Neuron (in vitro differentiated cells): ENCODE results near the gene ARL6.
"Not testable (repeated sequence)": the region's sequence is repeated elsewhere in the genome, so short reads cannot be mapped to it uniquely, and the experiment has no call there.

Experiments used
- H2AFZ ChIP-seq: one replicate; pipeline ENCODE4 v1.6.1; 2013; ENCODE audit warnings: low read depth, mild to moderate bottlenecking, inconsistent platforms, low read length, moderate library complexity
- H3K27me3 ChIP-seq: one replicate; pipeline ENCODE4 v1.6.1; 2013; ENCODE audit warnings: low read length; ENCODE audit not compliant: insufficient read depth
- H3K36me3 ChIP-seq: one replicate; pipeline ENCODE4 v1.6.1; 2013; ENCODE audit warnings: low read length; ENCODE audit not compliant: insufficient read depth
- H3K4me1 ChIP-seq: one replicate; pipeline ENCODE4 v1.6.1; 2013; ENCODE audit warnings: low read length; ENCODE audit not compliant: insufficient read depth
- H3K4me3 ChIP-seq: 2 replicates; pipeline ENCODE4 v1.5.1; 2013; ENCODE audit warnings: mild to moderate bottlenecking, low read length, moderate library complexity
- H3K9me3 ChIP-seq: one replicate; pipeline ENCODE4 v1.6.1; 2013; ENCODE audit warnings: low read length

ARL6 gene

GRCh38 chr3:97825101-97825500 is 60.5 kb downstream of the ARL6 start:
- H2AFZ ChIP-seq: no peak overlapping the region

DNA sequence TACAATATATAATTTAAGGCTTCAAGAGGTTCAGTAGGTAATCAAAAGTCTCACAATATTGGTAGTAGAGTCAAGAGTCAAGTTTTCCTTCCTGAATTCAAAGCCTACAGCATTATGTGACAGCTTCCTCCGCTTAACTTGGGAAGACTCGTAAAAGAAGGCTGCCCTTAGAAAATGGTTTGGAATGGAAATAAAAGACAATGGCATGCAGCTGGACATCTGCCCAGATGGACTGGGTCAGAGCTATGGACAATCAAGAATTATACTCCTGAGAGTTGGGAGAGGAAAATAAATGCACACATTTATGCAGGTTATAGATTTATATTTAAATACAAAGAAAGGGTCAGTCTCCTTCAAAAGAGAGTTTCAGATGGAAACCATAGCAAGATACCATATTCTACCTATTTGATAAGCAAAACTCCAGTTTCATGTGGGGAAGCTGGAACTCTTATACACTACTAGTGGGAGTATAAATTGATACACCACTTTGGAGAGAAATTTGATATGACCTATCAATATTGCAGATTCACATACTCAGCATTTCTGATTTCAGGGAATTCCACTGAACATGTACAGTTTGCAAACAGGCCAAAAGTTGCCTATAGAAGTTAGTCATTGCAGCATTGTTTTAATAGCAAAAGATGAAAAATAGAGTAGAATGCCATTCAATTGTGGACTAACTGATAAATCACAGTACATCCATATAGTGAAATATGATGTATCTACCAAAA is 63.3 kb downstream of the ARL6 start:
- no peaks in the 10 kb centered on the region for H3K9me3 ChIP-seq
- H3K4me1 ChIP-seq: peaks cover 8% of the 10 kb centered on the region
- H3K27me3 ChIP-seq: no peaks in the 10 kb centered on the region
- no peak overlapping the region for H3K4me3 ChIP-seq
- no peak overlapping the region for H2AFZ ChIP-seq
- H3K36me3 ChIP-seq: no peaks in the 10 kb centered on the region

More at GRCh38 chr3:97825101-97825500, 60.5 kb downstream of the ARL6 start:
- Histone ChIP-seq H3K9me3 (no peaks in the 10 kb centered on the region), H3K4me1 (peaks cover 15% of the 10 kb centered on the region), H3K4me3 (no peak overlapping the region), H3K27me3 (no peaks in the 10 kb centered on the region), H3K36me3 (no peaks in the 10 kb centered on the region)

DNA sequence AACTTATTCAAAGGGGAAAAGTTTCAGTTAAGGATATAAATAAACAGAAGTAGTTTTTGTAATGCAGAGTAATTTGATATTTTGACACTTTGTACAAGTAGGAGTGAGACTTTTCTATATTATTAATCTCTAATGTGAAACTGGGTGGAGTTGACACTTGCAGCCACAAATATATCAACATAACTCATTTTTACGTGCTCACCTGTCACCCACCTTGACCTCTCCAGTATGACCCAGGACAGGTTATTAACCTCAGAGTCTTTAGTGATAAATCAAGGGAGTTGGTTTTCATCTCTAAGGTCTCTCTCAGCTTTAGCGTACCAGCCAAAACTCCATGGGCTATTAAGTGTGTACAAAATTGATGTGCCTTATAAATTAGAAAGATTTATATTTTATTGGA is 64.6 kb downstream of the ARL6 start:
- peaks cover under 1% of the 10 kb centered on the region for H3K4me1 ChIP-seq
- no peak overlapping the region for H2AFZ ChIP-seq
- H3K27me3 ChIP-seq: no peaks in the 10 kb centered on the region
- H3K9me3 ChIP-seq: no peaks in the 10 kb centered on the region
- H3K36me3 ChIP-seq: no peaks in the 10 kb centered on the region
- no peak overlapping the region for H3K4me3 ChIP-seq

DNA sequence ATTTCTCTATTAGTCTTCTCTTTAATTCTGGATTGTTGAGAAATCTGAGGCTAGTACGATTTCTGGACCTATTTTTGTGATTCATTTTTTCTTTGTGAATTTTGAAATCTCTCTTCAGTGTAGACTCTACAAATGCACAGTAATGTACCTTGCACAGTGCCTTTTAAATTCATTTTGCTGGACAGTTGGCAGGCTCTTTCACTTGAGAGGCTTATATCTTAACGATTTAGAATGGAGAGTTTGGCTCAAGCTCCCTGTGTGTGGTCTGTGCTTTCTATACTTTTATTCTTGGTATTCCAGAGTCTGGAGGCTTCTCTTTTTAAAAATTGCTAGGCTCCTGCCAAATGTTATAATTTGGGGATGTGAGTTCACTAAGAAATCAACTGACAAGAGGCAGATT is 66.1 kb downstream of the ARL6 start:
- Histone ChIP-seq H3K27me3 (no peaks in the 10 kb centered on the region), H3K4me1 (no peaks in the 10 kb centered on the region), H3K36me3 (no peaks in the 10 kb centered on the region), H2AFZ (no peak overlapping the region), H3K4me3 (no peak overlapping the region), H3K9me3 (no peaks in the 10 kb centered on the region)

DNA sequence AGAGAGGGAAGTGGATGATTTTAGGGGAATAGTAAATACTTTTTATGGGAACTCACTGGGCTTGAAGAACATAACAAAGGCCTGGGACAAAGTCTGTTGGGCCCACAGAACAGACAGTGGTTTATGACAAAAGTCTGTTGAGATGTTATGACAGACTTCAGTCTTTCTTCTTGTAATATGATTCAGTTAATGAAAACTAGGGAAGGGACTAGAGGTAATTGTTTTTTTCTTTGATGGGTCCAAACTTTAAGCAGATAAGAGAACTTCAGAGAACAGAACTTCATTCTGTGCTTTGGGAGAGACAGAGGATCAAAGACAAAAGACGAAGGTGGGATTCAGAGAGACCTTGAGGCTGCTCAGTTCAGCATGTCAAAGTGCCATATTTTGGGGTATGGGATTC is 66.6 kb downstream of the ARL6 start:
- no peak overlapping the region for H2AFZ ChIP-seq
- H3K4me3 ChIP-seq: no peak overlapping the region
- no peaks in the 10 kb centered on the region for H3K4me1 ChIP-seq
- H3K27me3 ChIP-seq: no peaks in the 10 kb centered on the region
- no peaks in the 10 kb centered on the region for H3K9me3 ChIP-seq
- no peaks in the 10 kb centered on the region for H3K36me3 ChIP-seq

DNA sequence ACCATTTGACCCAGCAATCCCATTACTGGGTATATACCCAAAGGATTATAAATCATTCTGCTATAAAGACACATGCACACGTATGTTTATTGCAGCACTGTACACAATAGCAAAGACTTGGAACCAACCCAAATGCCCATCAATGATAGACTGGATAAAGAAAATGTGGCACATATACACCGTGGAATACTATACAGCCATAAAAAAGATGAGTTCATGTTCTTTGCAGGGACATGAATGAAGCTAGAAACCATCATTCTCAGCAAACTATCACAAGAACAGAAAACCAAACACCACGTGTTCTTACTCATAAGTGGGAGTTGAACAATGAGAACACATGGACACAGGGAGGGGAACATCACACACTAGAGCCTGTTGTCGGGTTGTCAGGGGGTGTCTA is 68.6 kb downstream of the ARL6 start:
- not testable (repeated sequence) for H3K36me3 ChIP-seq, H3K4me3 ChIP-seq, H3K4me1 ChIP-seq, H2AFZ ChIP-seq, H3K27me3 ChIP-seq, H3K9me3 ChIP-seq

GRCh38 chr3:97835761-97836160 is 71.2 kb downstream of the ARL6 start:
- Histone ChIP-seq H3K36me3 (no peaks in the 10 kb centered on the region), H3K4me3 (no peak overlapping the region), H2AFZ (no peak overlapping the region), H3K9me3 (no peaks in the 10 kb centered on the region), H3K4me1 (no peaks in the 10 kb centered on the region), H3K27me3 (no peaks in the 10 kb centered on the region)

GRCh38 chr3:97838393-97838792 is 73.8 kb downstream of the ARL6 start:
- Histone ChIP-seq H3K9me3 (no peaks in the 10 kb centered on the region), H3K36me3 (no peaks in the 10 kb centered on the region), H3K27me3 (no peaks in the 10 kb centered on the region), H3K4me1 (no peaks in the 10 kb centered on the region), H2AFZ (no peak overlapping the region), H3K4me3 (no peak overlapping the region)

- no peaks in the 10 kb centered on the region for H3K9me3 ChIP-seq
- H3K27me3 ChIP-seq: no peaks in the 10 kb centered on the region
- no peak overlapping the region for H2AFZ ChIP-seq
- no peaks in the 10 kb centered on the region for H3K4me1 ChIP-seq
- no peaks in the 10 kb centered on the region for H3K36me3 ChIP-seq
- no peak overlapping the region for H3K4me3 ChIP-seq
These were observed 75.4 kb downstream of the ARL6 start for GRCh38 chr3:97839944-97840343.

DNA sequence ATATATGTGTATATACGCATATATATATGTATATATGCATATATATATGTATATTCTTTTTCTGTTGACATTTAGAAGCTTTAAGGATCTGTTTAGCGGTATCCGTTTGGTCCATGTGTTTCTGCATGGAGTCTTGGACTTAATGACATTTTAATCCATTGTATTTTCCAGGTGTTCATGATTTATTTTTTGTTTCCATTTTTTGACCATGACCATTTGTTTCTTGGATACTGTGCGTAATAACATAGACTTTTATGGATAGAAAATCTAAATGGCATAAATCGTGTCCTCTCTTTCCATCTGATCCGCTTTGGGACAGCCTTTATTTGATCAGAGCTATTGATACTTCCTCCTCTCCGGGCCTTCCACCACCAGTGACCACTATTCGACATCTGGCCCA is 76.7 kb downstream of the ARL6 start:
- H3K36me3 ChIP-seq: no peaks in the 10 kb centered on the region
- H3K4me1 ChIP-seq: no peaks in the 10 kb centered on the region
- H3K9me3 ChIP-seq: no peaks in the 10 kb centered on the region
- H3K4me3 ChIP-seq: no peak overlapping the region
- H2AFZ ChIP-seq: no peak overlapping the region
- H3K27me3 ChIP-seq: no peaks in the 10 kb centered on the region

DNA sequence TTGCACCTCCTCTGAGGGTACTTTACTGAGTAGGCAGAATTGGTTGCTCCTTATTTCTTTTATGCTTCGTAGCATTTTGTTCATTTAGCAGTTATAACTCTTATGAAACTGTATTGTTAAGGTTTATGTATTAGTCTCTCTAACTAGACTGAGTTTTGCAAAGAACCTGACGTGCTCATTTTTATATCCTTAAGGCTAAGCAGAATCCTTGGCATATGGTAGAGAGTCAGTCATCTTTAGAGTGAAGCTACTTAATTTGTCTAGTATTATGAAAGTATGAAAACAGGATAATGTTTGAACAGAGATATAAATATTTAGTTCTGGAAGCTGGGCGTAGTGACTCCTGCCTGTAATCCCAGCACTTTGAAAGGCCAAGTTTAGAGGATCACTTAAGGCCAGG is 77.4 kb downstream of the ARL6 start:
- Histone ChIP-seq H3K36me3 (no peaks in the 10 kb centered on the region), H3K27me3 (no peaks in the 10 kb centered on the region), H3K4me3 (no peak overlapping the region), H3K4me1 (no peaks in the 10 kb centered on the region), H3K9me3 (no peaks in the 10 kb centered on the region), H2AFZ (no peak overlapping the region)

DNA sequence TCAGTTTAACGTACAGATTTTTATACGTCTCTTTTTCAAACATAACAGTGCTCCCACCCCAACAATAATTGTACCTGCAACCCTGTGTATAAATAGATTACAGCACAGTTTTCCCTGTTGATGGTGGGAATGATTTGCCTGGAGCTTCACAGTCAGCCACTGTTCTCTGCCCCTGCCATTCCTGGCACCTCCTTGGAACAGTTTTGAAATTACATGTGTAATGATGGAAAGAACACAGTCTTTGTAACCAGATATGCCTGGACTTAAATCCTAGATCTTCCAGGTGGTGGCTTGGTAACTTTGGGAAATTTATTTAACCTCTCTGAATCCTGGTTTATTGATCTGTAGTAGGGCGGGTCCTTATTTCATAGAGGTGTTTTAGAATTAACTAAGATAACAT is 84.2 kb downstream of the ARL6 start:
- no peaks in the 10 kb centered on the region for H3K36me3 ChIP-seq
- H3K4me1 ChIP-seq: no peaks in the 10 kb centered on the region
- no peak overlapping the region for H2AFZ ChIP-seq
- no peak overlapping the region for H3K4me3 ChIP-seq
- no peaks in the 10 kb centered on the region for H3K9me3 ChIP-seq
- no peaks in the 10 kb centered on the region for H3K27me3 ChIP-seq
